ENCODE data around the gene IGDCC3.

DNA sequence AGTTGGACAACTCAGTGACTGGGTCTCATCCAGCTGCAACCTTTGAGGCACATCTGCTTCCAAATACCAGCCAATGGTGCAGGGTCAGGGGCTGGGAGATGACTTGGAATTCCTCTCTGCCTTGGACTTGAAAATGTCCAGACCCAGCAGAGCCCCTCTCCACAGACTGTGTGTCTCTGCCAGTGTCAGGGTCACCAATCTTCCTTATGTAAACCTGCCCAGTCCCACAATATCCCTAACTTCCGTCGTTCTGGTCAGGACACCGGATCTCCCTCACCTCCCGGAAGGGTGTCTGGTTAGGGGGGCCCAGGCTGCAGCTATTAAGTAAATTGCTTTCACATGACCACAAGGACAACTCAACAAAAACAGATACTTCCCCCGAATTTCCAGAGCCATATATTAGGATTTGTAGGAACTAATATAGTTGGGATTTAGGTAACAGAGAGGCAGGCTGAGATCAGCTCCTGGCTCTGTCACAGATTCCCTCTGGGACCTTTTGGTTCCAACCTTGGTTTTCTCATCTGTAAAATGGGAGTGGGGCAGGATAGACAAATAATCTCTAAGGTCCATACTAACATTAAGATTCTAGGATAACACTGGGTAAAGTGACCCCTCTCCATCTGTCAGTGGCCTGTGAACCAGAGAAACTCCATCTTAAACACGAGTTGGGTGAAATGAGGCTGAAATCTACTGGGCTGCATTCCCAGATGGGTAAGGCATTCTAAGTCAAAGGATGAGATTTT lies 30.8 kb downstream of the IGDCC3 start:
- TF ChIP-seq, protein P1, sequence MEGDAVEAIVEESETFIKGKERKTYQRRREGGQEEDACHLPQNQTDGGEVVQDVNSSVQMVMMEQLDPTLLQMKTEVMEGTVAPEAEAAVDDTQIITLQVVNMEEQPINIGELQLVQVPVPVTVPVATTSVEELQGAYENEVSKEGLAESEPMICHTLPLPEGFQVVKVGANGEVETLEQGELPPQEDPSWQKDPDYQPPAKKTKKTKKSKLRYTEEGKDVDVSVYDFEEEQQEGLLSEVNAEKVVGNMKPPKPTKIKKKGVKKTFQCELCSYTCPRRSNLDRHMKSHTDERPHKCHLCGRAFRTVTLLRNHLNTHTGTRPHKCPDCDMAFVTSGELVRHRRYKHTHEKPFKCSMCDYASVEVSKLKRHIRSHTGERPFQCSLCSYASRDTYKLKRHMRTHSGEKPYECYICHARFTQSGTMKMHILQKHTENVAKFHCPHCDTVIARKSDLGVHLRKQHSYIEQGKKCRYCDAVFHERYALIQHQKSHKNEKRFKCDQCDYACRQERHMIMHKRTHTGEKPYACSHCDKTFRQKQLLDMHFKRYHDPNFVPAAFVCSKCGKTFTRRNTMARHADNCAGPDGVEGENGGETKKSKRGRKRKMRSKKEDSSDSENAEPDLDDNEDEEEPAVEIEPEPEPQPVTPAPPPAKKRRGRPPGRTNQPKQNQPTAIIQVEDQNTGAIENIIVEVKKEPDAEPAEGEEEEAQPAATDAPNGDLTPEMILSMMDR (IDR thresholded peaks at IDR 0.05) = no peak
- TF ChIP-seq ZFX (IDR thresholded peaks at IDR 0.05; ENCODE audit: borderline replicate concordance) = no peak

Measured in 22Rv1 (cell line).